Activated naive CD8-positive, alpha-beta T cell (primary cell): ENCODE data around the gene C19orf53.

ENCODE experiments used
- H3K27ac Mint-ChIP-seq: one replicate; pipeline ENCODE4 v1.8.0; 2021; ENCODE audit warnings: mixed read lengths
- H3K27me3 Mint-ChIP-seq: one replicate; pipeline ENCODE4 v1.8.0; 2021; ENCODE audit warnings: mixed read lengths
- H3K36me3 Mint-ChIP-seq: one replicate; pipeline ENCODE4 v1.8.0; 2021; ENCODE audit warnings: mixed read lengths
- H3K4me1 Mint-ChIP-seq: one replicate; pipeline ENCODE4 v1.8.0; 2021; ENCODE audit warnings: low read depth, mixed read lengths
- H3K4me3 Mint-ChIP-seq: one replicate; pipeline ENCODE4 v1.8.0; 2021; ENCODE audit warnings: mild to moderate bottlenecking, mixed read lengths
- H3K9me3 Mint-ChIP-seq: one replicate; pipeline ENCODE4 v1.8.0; 2021; ENCODE audit warnings: low read depth, mixed read lengths

C19orf53 gene

GRCh38 chr19:13756210-13756609 lies 18.0 kb upstream of the C19orf53 start:
- Mint-ChIP-seq H3K36me3 (peaks cover 5% of the 10 kb centered on the region), H3K4me1 (peaks cover 1% of the 10 kb centered on the region), H3K27ac (no peak overlapping the region), H3K4me3 (no peak overlapping the region), H3K9me3 (no peaks in the 10 kb centered on the region), H3K27me3 (no peaks in the 10 kb centered on the region)

DNA sequence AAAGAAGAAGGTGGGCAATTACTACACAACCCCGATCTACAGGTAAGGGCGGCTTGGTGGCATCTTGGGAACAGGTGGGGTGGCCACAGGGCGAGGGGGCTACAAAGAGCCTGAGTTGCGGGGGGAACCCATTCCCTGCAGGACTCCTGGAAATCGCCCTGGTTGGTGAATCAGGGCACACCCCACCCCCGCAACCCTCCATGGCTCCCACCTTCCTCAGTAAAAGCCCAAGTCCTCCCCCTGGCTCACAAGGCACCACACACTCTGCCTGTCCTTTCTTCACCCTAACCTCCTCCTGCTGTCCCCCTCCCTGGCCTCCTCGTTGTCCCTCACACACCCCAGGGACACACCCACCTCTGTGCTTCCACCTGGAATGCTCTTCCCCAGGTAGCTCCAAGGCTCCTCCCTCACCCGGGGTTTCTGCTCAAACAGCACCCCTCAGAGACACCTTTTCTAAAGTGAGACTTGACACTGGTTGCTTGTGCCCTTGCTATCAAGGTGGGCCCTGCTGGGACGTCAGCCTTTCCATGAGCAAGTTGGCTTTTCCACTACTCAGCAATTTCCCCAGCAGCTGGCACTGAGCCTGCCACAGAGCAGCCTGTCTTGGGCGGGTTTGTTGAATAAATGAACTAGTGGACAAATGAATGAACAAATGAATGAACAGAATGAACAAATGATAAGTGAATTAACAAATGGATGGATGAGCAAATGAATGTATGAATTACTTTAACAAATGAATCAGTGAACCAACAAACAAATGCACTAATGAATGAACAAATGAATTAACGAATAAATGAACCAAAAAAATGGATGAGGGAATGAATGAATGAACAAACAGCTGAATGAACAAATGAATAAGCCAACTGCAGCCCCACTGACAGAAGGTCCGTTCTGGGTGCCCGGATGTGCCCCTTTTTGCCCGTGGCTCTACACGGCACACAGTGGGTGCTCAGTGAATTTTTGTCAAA lies 16.2 kb upstream of the C19orf53 start:
- Mint-ChIP-seq H3K4me3 (no peak overlapping the region), H3K27ac (peak overlapping the region; percentile 2), H3K36me3 (peaks cover 5% of the 10 kb centered on the region), H3K4me1 (no peaks in the 10 kb centered on the region), H3K27me3 (no peaks in the 10 kb centered on the region), H3K9me3 (no peaks in the 10 kb centered on the region)

DNA sequence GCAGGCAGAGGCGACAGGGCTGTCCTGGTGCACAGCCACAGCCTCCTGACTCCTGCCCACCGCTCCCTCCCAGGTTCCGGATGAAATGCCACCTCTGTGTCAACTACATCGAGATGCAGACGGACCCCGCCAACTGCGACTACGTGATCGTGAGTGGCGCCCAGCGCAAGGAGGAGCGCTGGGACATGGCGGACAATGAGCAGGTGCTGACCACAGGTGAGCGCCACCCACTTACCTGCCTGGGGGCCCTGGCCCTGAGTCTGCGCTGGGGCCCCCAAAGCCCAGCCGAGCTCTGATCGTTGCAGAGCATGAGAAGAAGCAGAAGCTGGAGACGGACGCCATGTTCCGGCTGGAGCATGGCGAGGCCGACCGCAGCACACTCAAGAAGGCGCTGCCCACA lies 15.5 kb upstream of the C19orf53 start:
- H3K36me3 Mint-ChIP-seq, result peaks cover 3% of the 10 kb centered on the region
- no peaks in the 10 kb centered on the region for H3K9me3 Mint-ChIP-seq
- peaks cover 1% of the 10 kb centered on the region for H3K4me1 Mint-ChIP-seq
- H3K4me3 Mint-ChIP-seq, result no peak overlapping the region
- no peak overlapping the region for H3K27ac Mint-ChIP-seq
- H3K27me3 Mint-ChIP-seq, result no peaks in the 10 kb centered on the region

- Mint-ChIP-seq H3K9me3 (no peaks in the 10 kb centered on the region), H3K27me3 (no peaks in the 10 kb centered on the region), H3K4me3 (no peak overlapping the region), H3K4me1 (peaks cover 9% of the 10 kb centered on the region), H3K36me3 (no peaks in the 10 kb centered on the region), H3K27ac (no peak overlapping the region)
Measured at GRCh38 chr19:13761423-13761822, 12.8 kb upstream of the C19orf53 start.

GRCh38 chr19:13762635-13763235 lies 11.5 kb upstream of the C19orf53 start:
- Mint-ChIP-seq H3K4me3 (no peak overlapping the region), H3K4me1 (peaks cover 9% of the 10 kb centered on the region), H3K36me3 (no peaks in the 10 kb centered on the region), H3K27ac (no peak overlapping the region), H3K27me3 (no peaks in the 10 kb centered on the region), H3K9me3 (no peaks in the 10 kb centered on the region)

GRCh38 chr19:13763265-13763664 lies 11.0 kb upstream of the C19orf53 start:
- no peaks in the 10 kb centered on the region for H3K27me3 Mint-ChIP-seq
- H3K4me3 Mint-ChIP-seq, result peak overlapping the region; percentile 84
- H3K36me3 Mint-ChIP-seq, result no peaks in the 10 kb centered on the region
- no peak overlapping the region for H3K27ac Mint-ChIP-seq
- peaks cover 9% of the 10 kb centered on the region for H3K4me1 Mint-ChIP-seq
- H3K9me3 Mint-ChIP-seq, result no peaks in the 10 kb centered on the region

DNA sequence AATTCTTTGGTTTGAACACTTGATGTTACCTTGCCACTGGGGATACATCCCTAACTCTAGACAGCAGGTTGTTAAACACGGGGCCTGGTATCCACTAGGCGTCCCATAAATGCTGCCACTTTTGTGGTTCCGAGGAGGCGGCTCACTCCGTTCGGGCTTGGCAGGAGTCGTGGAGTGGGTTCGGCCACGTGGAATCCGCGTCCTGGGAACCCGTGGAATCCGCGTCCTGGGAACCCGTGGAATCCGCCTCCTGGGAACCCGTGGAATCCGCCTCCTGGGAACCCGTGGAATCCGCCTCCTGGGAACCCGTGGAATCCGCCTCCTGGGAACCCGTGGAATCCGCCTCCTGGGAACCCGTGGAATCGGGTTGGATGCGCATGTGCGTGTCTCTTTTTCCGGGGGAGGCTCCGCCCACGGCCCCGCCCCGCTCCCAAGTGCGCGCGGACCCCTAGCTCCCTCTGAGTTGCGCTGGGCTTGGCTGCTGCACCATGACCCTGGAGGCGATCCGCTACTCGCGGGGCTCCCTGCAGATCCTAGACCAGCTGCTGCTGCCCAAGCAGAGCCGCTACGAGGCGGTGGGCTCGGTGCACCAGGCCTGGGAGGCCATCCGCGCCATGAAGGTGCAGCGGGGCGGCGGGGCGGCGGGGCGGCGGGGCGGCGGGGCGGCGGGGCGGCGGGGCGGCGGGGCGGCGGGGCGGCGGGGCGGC lies 10.0 kb upstream of the C19orf53 start, which contains the start of gene MRI1:
TSS of gene MRI1 (plus strand) at position 422 of the 707 bp plus-strand sequence. CDS start at position 489, 67 bp downstream.
- Mint-ChIP-seq H3K4me3 (peak within 1 kb of the TSS; percentile 90), H3K27ac (peak within 1 kb of the TSS; percentile 66), H3K36me3 (no peaks in the 10 kb centered on the region), H3K9me3 (no peaks in the 10 kb centered on the region), H3K27me3 (no peaks in the 10 kb centered on the region), H3K4me1 (peaks cover 9% of the 10 kb centered on the region)

GRCh38 chr19:13764821-13765394 lies 9.3 kb upstream of the C19orf53 start:
- Mint-ChIP-seq H3K27ac (peak overlapping the region; percentile 66), H3K4me3 (peak overlapping the region; percentile 90), H3K27me3 (no peaks in the 10 kb centered on the region), H3K36me3 (no peaks in the 10 kb centered on the region), H3K4me1 (peaks cover 9% of the 10 kb centered on the region), H3K9me3 (no peaks in the 10 kb centered on the region)

DNA sequence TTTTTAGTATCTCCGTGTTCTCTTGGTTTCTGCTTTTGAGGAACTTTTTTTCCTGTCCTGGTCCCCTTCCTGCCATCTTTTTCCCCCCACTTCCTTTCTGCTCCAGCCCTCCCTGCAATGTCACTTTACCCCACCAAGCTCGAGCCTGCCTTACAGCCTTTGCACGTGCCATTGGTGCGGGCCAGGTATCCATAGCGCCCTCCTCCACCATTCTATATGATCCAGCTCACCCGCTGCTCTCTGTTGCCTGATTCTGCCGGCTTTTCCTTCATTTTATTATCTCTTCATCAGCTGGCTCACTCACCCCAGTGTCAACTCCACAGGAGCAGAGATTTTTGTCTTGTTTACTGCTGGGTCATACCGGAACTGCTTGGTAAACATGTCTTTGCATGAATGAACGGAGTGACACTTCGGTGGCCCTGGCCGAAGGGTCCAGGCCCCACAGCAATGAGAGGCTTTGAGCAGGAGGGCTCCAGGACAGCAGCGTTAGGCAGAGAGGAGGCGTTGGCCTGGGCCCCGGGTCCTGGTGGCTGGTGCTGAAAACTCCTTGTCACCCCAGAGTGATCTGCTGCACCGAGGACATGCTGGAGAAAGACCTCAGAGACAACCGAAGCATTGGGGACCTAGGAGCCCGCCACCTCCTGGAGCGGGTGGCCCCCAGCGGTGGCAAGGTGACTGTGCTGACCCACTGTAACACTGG lies 8.7 kb upstream of the C19orf53 start:
- peak overlapping the region; percentile 66 for H3K27ac Mint-ChIP-seq

GRCh38 chr19:13766095-13766481 lies 8.2 kb upstream of the C19orf53 start:
- H3K4me3 Mint-ChIP-seq, result peak overlapping the region; percentile 90
- H3K9me3 Mint-ChIP-seq, result no peaks in the 10 kb centered on the region
- no peaks in the 10 kb centered on the region for H3K27me3 Mint-ChIP-seq
- peaks cover 9% of the 10 kb centered on the region for H3K4me1 Mint-ChIP-seq
- H3K27ac Mint-ChIP-seq, result no peak overlapping the region
- no peaks in the 10 kb centered on the region for H3K36me3 Mint-ChIP-seq

More for the DNA sequence above, 8.7 kb upstream of the C19orf53 start:
- no peaks in the 10 kb centered on the region for H3K27me3 Mint-ChIP-seq
- no peaks in the 10 kb centered on the region for H3K9me3 Mint-ChIP-seq
- peaks cover 9% of the 10 kb centered on the region for H3K4me1 Mint-ChIP-seq
- H3K4me3 Mint-ChIP-seq, result peak overlapping the region; percentile 90
- H3K36me3 Mint-ChIP-seq, result no peaks in the 10 kb centered on the region

- H3K27ac Mint-ChIP-seq, result no peak overlapping the region
- no peaks in the 10 kb centered on the region for H3K36me3 Mint-ChIP-seq
- H3K9me3 Mint-ChIP-seq, result no peaks in the 10 kb centered on the region
- no peaks in the 10 kb centered on the region for H3K27me3 Mint-ChIP-seq
- H3K4me1 Mint-ChIP-seq, result peaks cover 9% of the 10 kb centered on the region
- H3K4me3 Mint-ChIP-seq, result no peak overlapping the region
Measured at GRCh38 chr19:13768510-13768909, 5.7 kb upstream of the C19orf53 start.

- no peak overlapping the region for H3K4me3 Mint-ChIP-seq
- H3K36me3 Mint-ChIP-seq, result peaks cover 3% of the 10 kb centered on the region
- no peaks in the 10 kb centered on the region for H3K27me3 Mint-ChIP-seq
- H3K4me1 Mint-ChIP-seq, result peaks cover 15% of the 10 kb centered on the region
- no peak overlapping the region for H3K27ac Mint-ChIP-seq
- H3K9me3 Mint-ChIP-seq, result no peaks in the 10 kb centered on the region
Measured at GRCh38 chr19:13770013-13770635, 4.1 kb upstream of the C19orf53 start.

- H3K27ac Mint-ChIP-seq, result no peak overlapping the region
- H3K4me3 Mint-ChIP-seq, result no peak overlapping the region
- H3K27me3 Mint-ChIP-seq, result no peaks in the 10 kb centered on the region
Measured at GRCh38 chr19:13778398-13778797, 4.1 kb downstream of the C19orf53 start.

GRCh38 chr19:13778847-13779246 lies 4.6 kb downstream of the C19orf53 start:
- H3K27me3 Mint-ChIP-seq, result no peaks in the 10 kb centered on the region
- H3K4me1 Mint-ChIP-seq, result peaks cover 37% of the 10 kb centered on the region
- no peaks in the 10 kb centered on the region for H3K9me3 Mint-ChIP-seq
- no peak overlapping the region for H3K4me3 Mint-ChIP-seq
- peaks cover 8% of the 10 kb centered on the region for H3K36me3 Mint-ChIP-seq
- peak overlapping the region; percentile 50 for H3K27ac Mint-ChIP-seq

More at GRCh38 chr19:13778398-13778797, 4.1 kb downstream of the C19orf53 start:
- peaks cover 34% of the 10 kb centered on the region for H3K4me1 Mint-ChIP-seq
- H3K36me3 Mint-ChIP-seq, result peaks cover 8% of the 10 kb centered on the region
- H3K9me3 Mint-ChIP-seq, result no peaks in the 10 kb centered on the region
